SU-DHL-6 (cell line): ENCODE data around the gene CFAP161.

Experiments used
- CTCF ChIP-seq: fragments of 200-600 bp; sonication (generic); IDR thresholded peaks from one replicate; pipeline ENCODE4 v1.5.1; 2017; ENCODE audit warnings: antibody characterized with exemption, mild to moderate bottlenecking, low read length, moderate library complexity; ENCODE audit not compliant: insufficient read depth, poor library complexity, severe bottlenecking
- EZH2phosphoT487 ChIP-seq: fragments of 200-600 bp; sonication (generic), shearing (Covaris generic); conservative IDR thresholded peaks from 2 replicates; pipeline ENCODE4 v1.6.1; 2018; ENCODE audit warnings: mild to moderate bottlenecking, antibody characterized with exemption, low read length, moderate library complexity, mixed read lengths

GRCh38 chr15:81195339-81195864, 61.3 kb downstream of the CFAP161 start:
- TF ChIP-seq EZH2phosphoT487 (no peak), CTCF (no peak)
